GM21619 (cell line): ENCODE data around the gene KCTD8.
"Not testable (repeated sequence)": the region's sequence is repeated elsewhere in the genome, so short reads cannot be mapped to it uniquely, and the experiment has no call there.

Experiments
- ATAC-seq: cut with Tn5 transposase; IDR thresholded peaks from one replicate; pipeline ENCODE4 v1.9.1; 2021; ENCODE audit not compliant: unreplicated experiment

The KCTD8 gene

GRCh38 chr4:44342800-44343199 is 105.8 kb downstream of the KCTD8 start:
- ATAC-seq, result no peak

- no peak for ATAC-seq
Measured at GRCh38 chr4:44326741-44327140, 121.9 kb downstream of the KCTD8 start.

GRCh38 chr4:44320833-44321232 is 127.8 kb downstream of the KCTD8 start:
- no peak for ATAC-seq

DNA sequence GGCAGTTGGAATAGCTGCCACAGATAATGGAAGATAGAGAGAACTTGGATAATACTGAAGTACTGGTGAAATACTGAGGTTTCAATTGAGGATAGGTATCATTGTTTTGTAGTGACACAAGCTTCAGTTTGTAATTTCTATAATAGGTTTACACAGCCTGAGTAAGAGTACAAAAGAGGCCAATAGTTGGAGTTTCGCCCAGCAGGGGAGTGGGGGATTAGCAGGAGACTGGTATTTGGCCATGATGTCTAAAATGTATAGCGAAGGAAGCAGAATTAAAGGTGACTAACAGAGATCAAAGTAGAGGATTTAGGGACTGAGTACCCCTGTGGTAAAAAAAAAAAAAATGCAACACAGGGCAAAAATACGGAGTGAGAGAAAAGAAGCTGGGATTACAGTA is 129.5 kb downstream of the KCTD8 start:
- no peak for ATAC-seq

DNA sequence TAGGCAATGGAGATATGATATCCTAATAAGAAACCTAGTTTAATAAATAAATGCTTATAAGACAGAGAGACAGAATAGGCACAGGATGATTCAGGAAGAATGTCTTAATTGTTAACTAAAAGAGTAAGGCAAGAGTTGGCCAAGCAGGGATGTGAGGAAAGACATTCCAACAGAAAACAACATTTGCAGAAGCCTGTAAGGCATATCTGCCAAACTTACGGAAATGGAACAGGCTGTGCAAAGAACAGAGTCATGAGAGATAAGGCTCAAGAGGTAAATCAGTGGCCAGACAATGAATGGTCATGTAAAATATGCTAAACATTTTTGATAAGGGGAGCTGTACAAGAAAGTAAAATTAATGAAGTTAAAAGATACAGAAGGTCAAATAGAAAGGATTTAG is 134.9 kb downstream of the KCTD8 start:
- ATAC-seq, result no peak

DNA sequence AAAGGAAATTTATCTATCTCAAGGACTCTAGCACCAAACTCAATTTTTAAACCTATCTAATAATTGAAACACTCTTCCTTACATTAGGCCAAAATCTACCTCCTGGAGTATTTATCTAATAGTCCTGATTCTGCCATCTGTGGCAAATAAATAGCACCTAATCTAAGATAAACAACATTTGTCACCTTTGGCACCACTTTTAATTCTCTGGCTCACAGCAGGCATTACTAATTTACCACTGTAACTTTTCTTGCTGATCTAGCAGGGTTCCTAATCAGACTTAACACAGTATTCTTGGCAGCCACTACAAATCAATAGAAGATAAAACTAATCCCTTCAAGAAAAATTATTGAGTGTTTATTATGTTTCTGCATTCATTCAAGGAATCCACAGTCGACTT is 161.1 kb downstream of the KCTD8 start:
- no peak for ATAC-seq

DNA sequence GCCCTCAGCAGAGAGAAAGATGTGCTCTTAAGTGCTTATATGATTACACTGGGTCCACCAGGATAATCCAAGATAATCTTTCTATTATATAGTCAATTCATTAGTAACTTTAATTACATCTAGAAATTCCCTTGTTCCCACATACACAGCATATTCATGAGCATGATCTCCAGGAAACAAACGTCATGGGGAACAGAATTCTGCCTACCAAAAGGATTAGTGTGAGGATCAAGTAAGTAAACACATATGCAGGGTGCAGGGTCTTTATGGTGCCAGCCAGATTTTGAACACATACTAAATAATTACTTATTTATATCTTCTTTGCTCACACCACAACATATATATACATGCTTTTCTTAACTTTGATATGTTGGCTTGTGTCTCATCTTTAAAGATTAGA is 169.1 kb downstream of the KCTD8 start:
- ATAC-seq, result no peak

- no peak for ATAC-seq
Measured at GRCh38 chr4:44279066-44279465, 169.5 kb downstream of the KCTD8 start.

GRCh38 chr4:44257461-44257860 is 191.1 kb downstream of the KCTD8 start:
- no peak for ATAC-seq

DNA sequence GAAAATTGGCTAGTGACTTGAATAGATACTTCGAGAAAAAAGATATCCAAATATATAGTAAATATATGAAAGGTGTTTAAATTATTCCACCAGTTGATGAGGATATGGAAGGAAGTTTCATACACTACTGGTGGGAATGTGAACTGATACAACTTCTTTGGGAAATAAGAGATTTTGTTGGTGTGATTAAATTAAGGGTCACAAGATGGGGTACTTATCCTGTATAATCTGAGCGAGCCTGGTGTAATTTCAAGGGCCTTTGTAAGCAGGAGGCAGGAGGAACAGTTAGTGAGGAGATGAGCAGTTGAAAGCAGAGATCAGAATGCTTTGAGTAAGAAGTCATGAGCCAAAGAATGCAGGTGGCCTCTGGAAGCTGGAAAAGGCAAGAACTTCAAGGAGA is 192.2 kb downstream of the KCTD8 start:
- ATAC-seq, result no peak

DNA sequence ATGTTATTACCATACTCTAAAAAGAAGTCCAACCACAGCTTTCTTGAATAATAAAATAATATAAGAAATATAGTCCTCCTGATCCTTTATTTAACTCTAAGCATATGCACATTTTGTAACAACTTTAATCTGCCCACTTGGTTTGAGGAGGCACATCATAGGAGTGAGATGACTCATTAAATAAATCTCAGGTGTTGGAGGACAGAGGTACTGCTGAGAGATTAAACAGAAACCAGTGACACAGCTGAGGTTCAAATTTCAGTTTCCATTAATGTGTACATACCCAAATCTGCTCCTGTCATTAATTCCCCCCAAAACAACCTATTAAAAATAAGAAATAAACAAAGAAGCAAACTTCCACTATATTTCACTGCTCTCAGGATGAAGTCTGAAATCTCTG is 211.0 kb downstream of the KCTD8 start:
- no peak for ATAC-seq

DNA sequence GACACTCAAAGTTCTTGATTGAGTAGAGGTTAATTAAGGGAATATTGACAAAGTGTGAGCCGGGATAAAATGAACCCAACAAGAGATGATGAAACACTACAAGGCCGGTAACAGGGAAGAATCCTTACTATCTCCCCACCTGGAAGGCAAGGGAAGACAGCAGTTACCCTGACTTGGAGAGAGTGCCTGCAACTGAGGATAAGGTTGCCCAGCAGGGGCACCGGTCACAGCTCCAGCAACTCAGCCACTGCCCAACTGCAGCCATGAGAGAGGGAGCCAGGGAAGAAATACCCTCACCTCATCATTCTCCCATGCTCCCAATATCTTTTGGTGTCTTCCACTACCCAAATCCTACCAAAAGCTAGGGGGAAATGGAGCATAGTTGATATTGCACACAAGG is 212.7 kb downstream of the KCTD8 start:
- no peak for ATAC-seq

DNA sequence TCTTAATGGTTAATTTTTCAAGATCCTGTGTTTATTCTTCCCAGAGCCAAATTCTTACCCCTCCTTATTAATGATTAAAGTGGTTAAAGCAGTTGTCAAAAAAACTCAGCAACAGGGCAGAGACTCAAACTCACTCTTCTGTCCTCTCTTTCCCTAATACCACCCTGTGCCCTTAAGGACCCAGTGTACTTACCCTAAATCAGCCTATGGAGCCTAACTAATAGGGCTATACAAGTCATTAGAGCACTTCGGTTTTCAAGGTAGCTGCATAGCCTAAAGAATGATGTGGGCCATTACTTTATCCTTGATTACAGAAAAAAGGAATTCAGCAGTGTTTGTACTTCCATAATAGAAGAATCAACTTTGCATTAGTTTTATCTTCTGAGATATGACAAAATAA is 216.3 kb downstream of the KCTD8 start:
- no peak for ATAC-seq

- no peak for ATAC-seq
Measured at GRCh38 chr4:44231006-44231405, 217.6 kb downstream of the KCTD8 start.

DNA sequence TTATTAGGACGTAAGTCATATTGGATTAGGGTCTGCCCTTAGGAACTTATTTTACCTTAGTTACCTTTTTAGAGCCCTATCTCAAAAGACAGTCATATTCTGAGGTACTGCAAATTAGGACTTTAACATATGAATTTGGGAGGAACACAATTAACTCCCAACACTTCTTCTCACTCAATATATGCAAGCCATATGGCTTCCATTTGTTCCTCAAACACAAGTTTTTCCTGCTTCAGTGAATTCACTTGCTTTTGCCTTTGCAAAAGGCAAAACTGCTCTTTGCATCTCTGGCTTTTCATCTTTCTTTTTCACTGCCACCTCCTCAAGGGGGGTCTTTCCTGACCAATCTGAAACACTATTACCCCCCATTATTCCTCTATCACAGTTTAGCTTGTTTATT is 220.3 kb downstream of the KCTD8 start:
- ATAC-seq, result no peak

- ATAC-seq, result no peak
Measured at GRCh38 chr4:44221407-44221806, 227.2 kb downstream of the KCTD8 start.

DNA sequence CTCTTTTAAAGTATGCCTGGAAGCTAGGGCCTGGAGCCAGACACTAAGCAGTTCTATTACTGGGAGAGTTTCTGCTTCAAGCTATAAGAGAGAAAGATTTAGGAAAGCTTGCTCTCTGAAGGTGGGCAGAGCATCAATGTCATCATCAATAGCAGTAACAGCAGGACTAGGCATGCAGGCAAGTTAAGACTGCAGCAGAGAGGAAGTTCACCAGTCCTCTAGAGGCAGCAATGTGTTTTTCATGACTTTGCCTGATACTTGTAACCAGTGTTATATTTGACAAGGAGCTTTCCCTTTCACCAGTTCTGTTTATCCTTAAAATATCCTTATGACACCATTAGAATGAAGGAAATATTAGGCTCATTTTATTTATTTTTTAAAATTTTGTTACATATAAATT is 237.9 kb downstream of the KCTD8 start:
- no peak for ATAC-seq

- ATAC-seq, result no peak
Measured at GRCh38 chr4:44196796-44197195, 251.8 kb downstream of the KCTD8 start.

GRCh38 chr4:44194365-44194764 is 254.2 kb downstream of the KCTD8 start:
- ATAC-seq, result no peak

DNA sequence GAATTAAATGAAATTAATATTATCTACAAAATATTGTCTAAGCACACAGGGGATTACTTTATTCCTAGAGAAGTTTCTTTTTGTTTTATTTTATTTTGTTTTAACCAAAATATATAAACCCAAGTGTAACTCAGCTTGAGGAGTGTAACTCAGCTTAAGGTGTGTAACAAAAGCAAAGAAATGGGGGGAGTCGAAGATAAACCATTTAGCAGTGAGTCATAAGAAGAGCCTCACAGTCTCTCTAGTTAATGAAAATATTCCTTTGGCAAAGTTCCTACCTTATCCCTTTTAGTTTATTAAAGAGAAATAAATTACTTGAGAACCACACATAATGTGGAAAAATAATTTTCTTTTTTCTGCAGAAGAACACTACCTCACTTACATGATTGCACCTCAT is 261.8 kb downstream of the KCTD8 start:
- ATAC-seq, result no peak

DNA sequence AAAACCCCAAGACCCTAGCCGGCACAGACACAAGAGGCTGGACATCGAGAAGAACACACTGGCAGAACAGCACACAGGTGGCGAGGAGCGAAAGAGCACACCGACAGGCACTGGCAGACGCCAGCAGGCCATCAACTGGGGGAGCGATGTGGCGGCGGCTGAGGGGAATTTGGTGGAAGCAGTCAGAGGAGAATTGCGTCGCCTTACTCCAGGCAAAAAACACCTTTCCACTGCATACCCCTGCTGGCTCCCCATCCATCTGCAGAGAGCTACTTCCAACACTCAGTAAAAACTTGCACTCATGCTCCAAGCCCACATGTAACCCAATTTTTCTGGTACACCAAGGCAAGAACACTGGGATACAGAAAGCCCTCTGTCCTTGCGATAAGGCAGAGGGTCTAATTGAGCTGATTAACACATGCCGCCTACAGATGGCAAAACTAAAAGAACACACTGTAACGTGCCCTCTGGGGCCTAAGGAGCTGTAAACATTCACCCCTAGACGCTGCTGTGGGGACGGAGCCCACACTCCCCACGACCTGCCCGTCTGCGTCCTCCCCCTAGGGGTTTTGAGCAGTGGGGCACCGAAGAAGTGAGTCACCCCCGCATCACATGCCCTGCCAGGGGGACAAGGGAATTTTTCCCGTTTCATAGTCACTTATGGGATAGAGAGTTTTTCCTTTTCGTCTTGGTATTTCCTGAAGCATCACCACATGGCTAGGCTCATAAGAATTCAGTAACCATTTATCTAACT is 262.3 kb downstream of the KCTD8 start:
- ATAC-seq, result no peak

DNA sequence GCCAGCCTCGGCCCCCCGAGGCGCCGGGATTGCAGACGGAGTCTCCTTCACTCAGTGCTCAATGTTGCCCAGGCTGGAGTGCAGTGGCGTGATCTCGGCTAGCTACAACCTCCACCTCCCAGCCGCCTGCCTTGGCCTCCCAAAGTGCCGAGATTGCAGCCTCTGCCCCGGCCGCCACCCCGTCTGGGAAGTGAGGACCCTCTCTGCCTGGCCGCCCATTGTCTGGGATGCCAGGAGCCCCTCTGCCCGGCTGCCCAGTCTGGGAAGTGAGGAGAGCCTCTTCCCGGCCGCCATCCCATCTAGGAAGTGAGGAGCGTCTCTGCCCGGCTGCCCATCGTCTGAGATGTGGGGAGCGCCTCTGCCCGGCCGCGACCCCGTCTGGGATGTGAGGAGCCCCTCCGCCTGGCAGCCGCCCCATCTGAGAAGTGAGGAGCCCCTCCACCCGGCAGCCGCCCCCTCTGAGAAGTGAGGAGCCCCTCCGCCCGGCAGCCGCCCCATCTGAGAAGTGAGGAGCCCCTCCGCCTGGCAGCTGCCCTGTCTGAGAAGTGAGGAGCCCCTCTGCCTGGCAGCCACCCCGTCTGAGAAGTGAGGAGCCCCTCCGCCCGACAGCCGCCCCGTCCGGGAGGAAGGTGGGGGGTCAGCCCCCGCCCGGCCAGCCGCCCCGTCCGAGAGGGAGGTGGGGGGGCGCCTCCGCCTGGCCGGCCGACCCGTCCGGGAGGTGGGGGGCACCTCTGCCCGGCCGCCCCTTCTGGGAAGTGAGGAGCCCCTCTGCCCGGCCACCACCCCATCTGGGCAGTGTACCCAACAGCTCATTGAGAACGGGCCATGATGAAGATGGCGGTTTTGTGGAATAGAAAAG is 266.9 kb downstream of the KCTD8 start:
- not testable (repeated sequence) for ATAC-seq
